ENCODE results near the gene CCDC183. TPM values are rescaled to one million over a fixed set of nuclear protein-coding genes. Genes with fewer than 3 reads are reported as not detected.
A peak's percentile ranks its signal among the peaks of the same experiment; 100 is the strongest.
"Not testable (repeated sequence)": the region's sequence is repeated elsewhere in the genome, so short reads cannot be mapped to it uniquely, and the experiment has no call there.

Gene CCDC183
- total and polyA plus RNA-seq, 10 donors: 0.41 to 1.6 (median 0.69) TPM

- H3K36me3 ChIP-seq: peaks cover 0 to 94% (median 62%) of the 10 kb centered on the region in 6 donors
- TF ChIP-seq POLR2A (IDR thresholded peaks at IDR 0.05): no peak
- TF ChIP-seq POLR2AphosphoS5 (IDR thresholded peaks at IDR 0.05): peak in 1 of 3 donors; percentile 24
- WGBS, 5 donors: 79 to 89% (median 84%) methylated on average over 29 to 30 of the region's 30 CpGs
These were observed 35.0 kb downstream of the CCDC183 start for GRCh38 chr9:136831002-136831719.

GRCh38 chr9:136831720-136832104 lies 35.6 kb downstream of the CCDC183 start:
- WGBS, 5 donors: 88 to 95% (median 94%) methylated on average over 17 to 23 of the region's 23 CpGs
- intact Hi-C loops (cut with DNase I; ENCODE audit: low total_unique reads): no loop called here
- H3K27me3 ChIP-seq (replicated peaks in 1 of 7): no peaks in the 10 kb centered on the region
- no peaks in the 10 kb centered on the region for H3K9me3 ChIP-seq
- DNase-seq: peak; percentile 71
- H3K4me1 ChIP-seq: peaks cover 0 to 8% (median 0%) of the 10 kb centered on the region in 6 donors
- no peak overlapping the region for H3K4me3 ChIP-seq
- no peak for TF ChIP-seq POLR2A (IDR thresholded peaks at IDR 0.05)
- TF ChIP-seq POLR2AphosphoS5 (IDR thresholded peaks at IDR 0.05): peak in 1 of 3 donors; percentile 25
- TF ChIP-seq CTCF (IDR thresholded peaks at IDR 0.05 in 8 of 11, conservative IDR thresholded peaks at IDR 0.05 in 3 of 11): no peak
- peaks cover 0 to 94% (median 59%) of the 10 kb centered on the region in 6 donors for H3K36me3 ChIP-seq
- H3K27ac ChIP-seq: no peak overlapping the region

More at GRCh38 chr9:136831002-136831719, 35.0 kb downstream of the CCDC183 start:
- DNase-seq: peak; percentile 57
- no peak overlapping the region for H3K27ac ChIP-seq
- no peaks in the 10 kb centered on the region for H3K27me3 ChIP-seq (replicated peaks in 1 of 7)
- H3K4me3 ChIP-seq: no peak overlapping the region
- no peaks in the 10 kb centered on the region for H3K9me3 ChIP-seq
- intact Hi-C loops (cut with DNase I; ENCODE audit: low total_unique reads): no loop called here
- H3K4me1 ChIP-seq: peaks cover 0 to 8% (median 0%) of the 10 kb centered on the region in 6 donors

GRCh38 chr9:136832581-136832980 lies 36.4 kb downstream of the CCDC183 start:
- Histone ChIP-seq H3K4me1 (peaks cover 0 to 8% (median 0%) of the 10 kb centered on the region in 6 donors), H3K27ac (no peak overlapping the region), H3K36me3 (peaks cover 0 to 94% (median 57%) of the 10 kb centered on the region in 6 donors), H3K4me3 (no peak overlapping the region), H3K27me3 (replicated peaks in 1 of 7) (no peaks in the 10 kb centered on the region), H3K9me3 (no peaks in the 10 kb centered on the region)
- DNase-seq: no peak
- TF ChIP-seq CTCF (IDR thresholded peaks at IDR 0.05 in 8 of 11, conservative IDR thresholded peaks at IDR 0.05 in 3 of 11): no peak
- TF ChIP-seq POLR2AphosphoS5 (IDR thresholded peaks at IDR 0.05): no peak
- TF ChIP-seq POLR2A (IDR thresholded peaks at IDR 0.05): no peak
- intact Hi-C loops (cut with DNase I; ENCODE audit: low total_unique reads): no loop called here
- WGBS, 5 donors: 92 to 96% (median 94%) methylated on average over 8 to 9 of the region's 9 CpGs

GRCh38 chr9:136833381-136834048 lies 37.4 kb downstream of the CCDC183 start:
- 70 to 94% (median 92%) methylated on average over 7 to 16 of the region's 16 CpGs for WGBS, 5 donors
- intact Hi-C loops (cut with DNase I; ENCODE audit: low total_unique reads); H3K9me3 ChIP-seq; DNase-seq; H3K27ac ChIP-seq; H3K4me3 ChIP-seq; H3K4me1 ChIP-seq; H3K27me3 ChIP-seq (replicated peaks in 1 of 7): not testable (repeated sequence)
- peaks cover 0 to 94% (median 59%) of the 10 kb centered on the region in 6 donors for H3K36me3 ChIP-seq

Measured in spleen (tissue), 11 donors.